Upper lobe of right lung (tissue), 1 donor: Measurements from ENCODE around the gene SSR4. TPM values are rescaled to one million over a fixed set of nuclear protein-coding genes. Genes with fewer than 3 reads are reported as not detected.

Experiments
- ATAC-seq: fragments of 200-7000 bp; cut with Tn5 transposase; one replicate; pipeline ENCODE4 v1.9.1; 2020; ENCODE audit warnings: mild to moderate bottlenecking, moderate library complexity
- DNase-seq: peaks from one replicate; pipeline ENCODE4 v3.0.0-alpha.2; 2020
- H3K27ac ChIP-seq: fragments of 200-600 bp; one replicate; pipeline ENCODE4 v1.8.0; 2022
- H3K27me3 ChIP-seq: fragments of 200-600 bp; one replicate; pipeline ENCODE4 v1.8.0; 2022; ENCODE audit warnings: mild to moderate bottlenecking
- H3K36me3 ChIP-seq: fragments of 200-600 bp; one replicate; pipeline ENCODE4 v1.8.0; 2022
- H3K4me1 ChIP-seq: fragments of 200-600 bp; one replicate; pipeline ENCODE4 v1.8.0; 2022
- H3K4me3 ChIP-seq: fragments of 200-600 bp; one replicate; pipeline ENCODE4 v1.8.0; 2022; ENCODE audit warnings: mild to moderate bottlenecking
- H3K9me3 ChIP-seq: fragments of 200-600 bp; one replicate; pipeline ENCODE4 v1.8.0; 2022
- intact Hi-C: fragments of 100-400 bp; cut with DNase I; formaldehyde crosslinking; loops from one replicate; pipeline ENCODE4 v1.11.0; 2022
- total RNA-seq: library from RNA; stranded (reverse); fragmentation: NEBNext Ultra II Directional; extraction: Animal tissue kit (Norgen Biotek cat#: 25700); gene quantifications from one replicate; pipeline ENCODE4 v1.2.1, GENCODE V29; 2021
- TF ChIP-seq, protein P1 (sequence below): fragments of 200-600 bp; IDR thresholded peaks from one replicate; pipeline ENCODE4 v1.8.0; 2022; ENCODE audit warnings: antibody characterized with exemption
- donor health status: DM: no; HTN: yes; CAD: no; lungs with severe emphysema.

SSR4 gene
- total RNA-seq, 1 donor from 2014 or later: 204 TPM

GRCh38 chrX:153775293-153776119 is 19.0 kb upstream of the SSR4 start:
- Histone ChIP-seq H3K27me3 (no peaks in the 10 kb centered on the region), H3K9me3 (no peaks in the 10 kb centered on the region), H3K4me3 (no peak overlapping the region), H3K4me1 (no peaks in the 10 kb centered on the region), H3K27ac (no peak overlapping the region), H3K36me3 (no peaks in the 10 kb centered on the region)
- peak; percentile 32 for DNase-seq
- no peak for ATAC-seq
- TF ChIP-seq, protein P1, sequence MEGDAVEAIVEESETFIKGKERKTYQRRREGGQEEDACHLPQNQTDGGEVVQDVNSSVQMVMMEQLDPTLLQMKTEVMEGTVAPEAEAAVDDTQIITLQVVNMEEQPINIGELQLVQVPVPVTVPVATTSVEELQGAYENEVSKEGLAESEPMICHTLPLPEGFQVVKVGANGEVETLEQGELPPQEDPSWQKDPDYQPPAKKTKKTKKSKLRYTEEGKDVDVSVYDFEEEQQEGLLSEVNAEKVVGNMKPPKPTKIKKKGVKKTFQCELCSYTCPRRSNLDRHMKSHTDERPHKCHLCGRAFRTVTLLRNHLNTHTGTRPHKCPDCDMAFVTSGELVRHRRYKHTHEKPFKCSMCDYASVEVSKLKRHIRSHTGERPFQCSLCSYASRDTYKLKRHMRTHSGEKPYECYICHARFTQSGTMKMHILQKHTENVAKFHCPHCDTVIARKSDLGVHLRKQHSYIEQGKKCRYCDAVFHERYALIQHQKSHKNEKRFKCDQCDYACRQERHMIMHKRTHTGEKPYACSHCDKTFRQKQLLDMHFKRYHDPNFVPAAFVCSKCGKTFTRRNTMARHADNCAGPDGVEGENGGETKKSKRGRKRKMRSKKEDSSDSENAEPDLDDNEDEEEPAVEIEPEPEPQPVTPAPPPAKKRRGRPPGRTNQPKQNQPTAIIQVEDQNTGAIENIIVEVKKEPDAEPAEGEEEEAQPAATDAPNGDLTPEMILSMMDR: no peak
- intact Hi-C loops: no loop called here

DNA sequence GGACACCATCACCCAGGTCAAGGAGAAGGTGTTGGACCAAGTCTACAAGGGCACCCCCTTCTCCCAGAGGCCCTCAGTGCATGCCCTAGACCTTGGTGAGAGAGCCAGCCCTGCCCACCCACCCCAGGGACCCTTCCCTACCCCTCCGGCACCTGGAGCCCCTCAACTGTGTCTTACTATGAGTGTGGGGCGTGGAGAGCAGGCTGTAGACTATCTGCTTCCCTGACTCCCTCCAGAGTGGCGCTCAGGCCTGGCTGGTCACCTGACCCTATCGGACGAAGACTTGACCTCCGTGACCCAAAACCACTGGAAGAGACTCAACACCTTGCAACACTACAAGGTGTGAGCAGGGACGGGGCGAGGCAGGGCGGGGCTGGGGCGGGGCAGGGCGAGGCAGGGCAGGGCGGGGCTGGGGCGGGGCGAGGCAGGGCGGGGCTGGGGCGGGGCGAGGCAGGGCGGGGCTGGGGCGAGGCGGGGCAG is 18.3 kb upstream of the SSR4 start:
- no peak for ATAC-seq
- Histone ChIP-seq H3K27ac (no peak overlapping the region), H3K4me3 (no peak overlapping the region), H3K9me3 (no peaks in the 10 kb centered on the region), H3K36me3 (no peaks in the 10 kb centered on the region), H3K4me1 (no peaks in the 10 kb centered on the region), H3K27me3 (no peaks in the 10 kb centered on the region)
- TF ChIP-seq, protein P1: no peak
- DNase-seq: no peak
- intact Hi-C loops: no loop called here

- TF ChIP-seq, protein P1: no peak
- intact Hi-C loops: no loop called here
- DNase-seq (no peak), ATAC-seq (no peak)
- no peak overlapping the region for H3K4me3 ChIP-seq
- H3K27me3 ChIP-seq: no peaks in the 10 kb centered on the region
- H3K9me3 ChIP-seq: no peaks in the 10 kb centered on the region
- H3K4me1 ChIP-seq: no peaks in the 10 kb centered on the region
- no peaks in the 10 kb centered on the region for H3K36me3 ChIP-seq
- H3K27ac ChIP-seq: no peak overlapping the region
Measured at GRCh38 chrX:153776611-153777045, 17.8 kb upstream of the SSR4 start.

DNA sequence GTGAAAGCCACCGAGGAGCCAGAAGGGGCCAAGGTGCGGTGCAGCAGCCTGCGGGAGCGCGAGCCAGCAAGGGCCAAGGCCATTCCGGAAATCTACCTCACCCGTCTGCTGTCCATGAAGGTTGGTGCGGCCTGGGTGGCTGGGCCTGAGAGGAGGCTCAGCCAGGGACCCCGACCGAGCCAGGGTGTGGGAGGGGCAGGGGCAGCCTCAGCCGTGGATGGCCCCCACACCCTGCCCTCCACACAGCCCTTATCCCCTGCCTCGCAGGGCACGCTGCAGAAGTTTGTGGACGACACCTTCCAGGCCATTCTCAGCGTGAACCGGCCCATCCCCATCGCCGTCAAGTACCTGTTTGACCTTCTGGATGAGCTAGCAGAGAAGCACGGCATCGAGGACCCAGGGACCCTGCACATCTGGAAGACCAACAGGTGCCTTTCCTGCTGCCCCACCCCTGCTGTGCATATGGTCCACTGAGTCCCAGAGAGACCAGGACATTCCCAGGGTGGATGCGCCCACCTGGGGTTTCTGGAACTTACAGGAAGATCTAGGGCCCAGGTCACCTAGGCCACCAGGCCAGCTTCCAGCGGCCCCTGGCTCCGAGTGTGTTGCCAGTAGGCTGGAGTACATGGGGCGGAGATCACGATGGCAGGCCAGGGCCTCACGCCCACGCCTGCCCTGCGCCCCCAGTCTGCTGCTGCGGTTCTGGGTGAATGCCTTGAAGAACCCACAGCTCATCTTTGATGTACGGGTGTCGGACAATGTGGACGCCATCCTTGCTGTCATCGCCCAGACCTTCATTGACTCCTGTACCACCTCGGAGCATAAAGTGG is 17.0 kb upstream of the SSR4 start:
- DNase-seq (no peak), ATAC-seq (no peak)
- H3K27me3 ChIP-seq: no peaks in the 10 kb centered on the region
- H3K36me3 ChIP-seq: no peaks in the 10 kb centered on the region
- intact Hi-C loops: no loop called here
- H3K9me3 ChIP-seq: no peaks in the 10 kb centered on the region
- TF ChIP-seq, protein P1: no peak
- no peak overlapping the region for H3K4me3 ChIP-seq
- H3K4me1 ChIP-seq: no peaks in the 10 kb centered on the region
- H3K27ac ChIP-seq: no peak overlapping the region

GRCh38 chrX:153778181-153778580 is 16.3 kb upstream of the SSR4 start:
- no peaks in the 10 kb centered on the region for H3K9me3 ChIP-seq
- TF ChIP-seq, protein P1: no peak
- intact Hi-C loops: no loop called here
- H3K27me3 ChIP-seq: no peaks in the 10 kb centered on the region
- no peak for DNase-seq
- ATAC-seq: no peak
- no peak overlapping the region for H3K27ac ChIP-seq
- no peaks in the 10 kb centered on the region for H3K36me3 ChIP-seq
- no peaks in the 10 kb centered on the region for H3K4me1 ChIP-seq
- H3K4me3 ChIP-seq: no peak overlapping the region
